Trophoblast cell (in vitro differentiated cells and primary cell): ENCODE results near the gene C9orf50.

ENCODE experiments used
- DNase-seq, 2 donors: peaks; one replicate each; pipeline ENCODE4 v3.0.0-alpha.2; 2016
- H2AFZ ChIP-seq: 2 replicates; pipeline ENCODE4 v1.6.1; 2013; ENCODE audit warnings: low read length, moderate library complexity, mild to moderate bottlenecking; ENCODE audit not compliant: insufficient read depth, poor library complexity
- H2AK5ac ChIP-seq: 2 replicates; pipeline ENCODE4 v1.6.1; 2013; ENCODE audit warnings: mild to moderate bottlenecking, low read length
- H2BK120ac ChIP-seq: 2 replicates; pipeline ENCODE4 v1.6.1; 2013; ENCODE audit warnings: low read length, mild to moderate bottlenecking, moderate library complexity; ENCODE audit not compliant: insufficient read depth, poor library complexity
- H2BK12ac ChIP-seq: 2 replicates; pipeline ENCODE4 v1.6.1; 2013; ENCODE audit warnings: mild to moderate bottlenecking, low read length, moderate library complexity
- H2BK5ac ChIP-seq: 2 replicates; pipeline ENCODE4 v1.6.1; 2013; ENCODE audit warnings: low read length, low read depth, moderate library complexity, mild to moderate bottlenecking; ENCODE audit not compliant: poor library complexity
- H3K14ac ChIP-seq: 2 replicates; pipeline ENCODE4 v1.6.1; 2013; ENCODE audit warnings: mild to moderate bottlenecking, low read length
- H3K18ac ChIP-seq: 2 replicates; pipeline ENCODE4 v1.6.1; 2013; ENCODE audit warnings: mild to moderate bottlenecking, low read length
- H3K23ac ChIP-seq: 2 replicates; pipeline ENCODE4 v1.6.1; 2013; ENCODE audit warnings: low read length
- H3K27ac ChIP-seq: 2 replicates; pipeline ENCODE4 v1.5.1; 2013; ENCODE audit warnings: low read depth, mild to moderate bottlenecking, inconsistent platforms, low read length, moderate library complexity
- H3K27me3 ChIP-seq: 2 replicates; pipeline ENCODE4 v1.6.1; 2013; ENCODE audit warnings: inconsistent platforms, mild to moderate bottlenecking, low read length, moderate library complexity; ENCODE audit not compliant: insufficient read depth
- H3K36me3 ChIP-seq, 2 experiments: 1 replicate in 1 of 2; 2 replicates in 1 of 2; pipeline ENCODE4 v1.6.1; 2013; ENCODE audit warnings: low read length in 2 of 2, mild to moderate bottlenecking in 2 of 2, moderate library complexity in 1 of 2; ENCODE audit not compliant: insufficient read depth in 2 of 2, control insufficient read depth in 1 of 2
- H3K4ac ChIP-seq: 2 replicates; pipeline ENCODE4 v1.6.1; 2013; ENCODE audit warnings: low read depth, mild to moderate bottlenecking, low read length, moderate library complexity
- H3K4me1 ChIP-seq, 2 experiments: 1 replicate in 1 of 2; 2 replicates in 1 of 2; pipeline ENCODE4 v1.6.1; 2013; ENCODE audit warnings: low read length in 2 of 2, mild to moderate bottlenecking in 2 of 2, moderate library complexity in 1 of 2; ENCODE audit not compliant: insufficient read depth in 2 of 2, control insufficient read depth in 1 of 2
- H3K4me2 ChIP-seq: 2 replicates; pipeline ENCODE4 v1.6.1; 2013; ENCODE audit warnings: inconsistent platforms, mild to moderate bottlenecking, low read length, moderate library complexity
- H3K4me3 ChIP-seq: 2 replicates; pipeline ENCODE4 v1.5.1; 2013; ENCODE audit warnings: mild to moderate bottlenecking, low read depth, low read length, inconsistent platforms
- H3K79me1 ChIP-seq: one replicate; pipeline ENCODE4 v1.6.1; 2013; ENCODE audit warnings: low read length
- H3K79me2 ChIP-seq: 2 replicates; pipeline ENCODE4 v1.6.1; 2013; ENCODE audit warnings: low read length, mild to moderate bottlenecking; ENCODE audit not compliant: control insufficient read depth, insufficient read depth, poor library complexity
- H3K9ac ChIP-seq: 2 replicates; pipeline ENCODE4 v1.6.1; 2013; ENCODE audit warnings: mild to moderate bottlenecking, low read length
- H3K9me3 ChIP-seq: 2 replicates; pipeline ENCODE4 v1.6.1; 2013; ENCODE audit warnings: low read depth, mild to moderate bottlenecking, control low read depth, inconsistent platforms, low read length; ENCODE audit not compliant: insufficient read depth
- H4K12ac ChIP-seq: 2 replicates; pipeline ENCODE4 v1.6.1; 2013; ENCODE audit warnings: low read depth, mild to moderate bottlenecking, low read length, moderate library complexity
- H4K8ac ChIP-seq: 2 replicates; pipeline ENCODE4 v1.6.1; 2013; ENCODE audit warnings: low read depth, mild to moderate bottlenecking, low read length, moderate library complexity
- H4K91ac ChIP-seq: one replicate; pipeline ENCODE4 v1.6.1; 2013; ENCODE audit warnings: low read depth, mild to moderate bottlenecking, low read length, moderate library complexity
- WGBS: extraction: QIAGEN DNeasy Blood & Tissue Kit; methylation state at CpG from one replicate; pipeline ENCODE4 v1.1.7; 2013; ENCODE audit warnings: missing lambda C conversion rate; ENCODE audit not compliant: insufficient read length, insufficient coverage; ENCODE audit errors: extremely low coverage; 5-methylcytosine and 5-hydroxymethylcytosine counted together

The C9orf50 gene

DNA sequence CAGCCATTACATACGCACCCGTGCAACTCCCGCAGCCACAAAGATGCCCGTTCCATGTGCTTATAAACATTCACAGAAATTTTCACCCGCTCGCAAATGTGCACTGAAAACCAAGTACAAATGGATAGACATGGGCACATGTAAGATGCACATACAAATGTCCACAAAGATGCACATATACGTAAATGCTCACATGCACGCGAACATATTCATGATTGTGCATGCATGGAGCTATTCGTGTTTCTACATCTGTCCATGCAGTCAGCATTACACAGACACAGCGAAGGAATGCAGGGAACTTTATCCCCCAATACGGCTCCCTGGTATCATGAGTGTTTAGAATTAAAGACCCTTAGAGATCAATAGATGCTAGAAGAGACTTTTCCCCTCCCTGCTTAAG lies 58.4 kb downstream of the C9orf50 start:
- Histone ChIP-seq H2BK12ac (no peak overlapping the region), H3K4ac (no peak overlapping the region), H4K12ac (no peak overlapping the region), H2AFZ (no peak overlapping the region), H3K9me3 (no peaks in the 10 kb centered on the region), H3K36me3 (no peaks in the 10 kb centered on the region), H3K4me3 (no peak overlapping the region), H3K23ac (no peak overlapping the region), H2BK120ac (no peak overlapping the region), H3K4me2 (no peak overlapping the region), H4K8ac (no peak overlapping the region), H3K79me2 (no peaks in the 10 kb centered on the region), H3K79me1 (peaks cover 18% of the 10 kb centered on the region), H4K91ac (no peak overlapping the region), H3K4me1 (peaks cover 16 to 19% of the 10 kb centered on the region in 2 experiments), H2BK5ac (no peak overlapping the region), H3K18ac (no peak overlapping the region), H3K14ac (no peak overlapping the region), H3K9ac (no peak overlapping the region), H2AK5ac (no peak overlapping the region), H3K27ac (no peak overlapping the region), H3K27me3 (no peaks in the 10 kb centered on the region)
- DNase-seq: no peak
- no CpG with 5 or more reads among the region's 12 CpGs for WGBS
